Testis (tissue), 3 donors: ENCODE data around the gene ARL15. TPM values are rescaled to one million over a fixed set of nuclear protein-coding genes. Genes with fewer than 3 reads are reported as not detected.

ENCODE experiments used
- DNase-seq: peaks from one replicate; pipeline ENCODE4 v3.0.0-alpha.2; 2019
- H3K27ac ChIP-seq, 2 donors: fragments of 200-600 bp; sonication (generic); one replicate each; pipeline ENCODE4 v1.5.1; 2019
- H3K27me3 ChIP-seq: fragments of 200-600 bp; sonication (generic); one replicate; pipeline ENCODE4 v1.5.1; 2019
- H3K36me3 ChIP-seq: fragments of 200-600 bp; sonication (generic); one replicate; pipeline ENCODE4 v1.5.1; 2017; ENCODE audit warnings: low read depth; ENCODE audit errors: missing control alignments
- H3K4me1 ChIP-seq: fragments of 200-600 bp; sonication (generic); one replicate; pipeline ENCODE4 v1.5.1; 2019
- H3K4me3 ChIP-seq, 2 donors: fragments of 200-600 bp; sonication (generic); one replicate each; pipeline ENCODE4 v1.5.1; 2017 to 2019
- H3K9me3 ChIP-seq: fragments of 200-600 bp; sonication (generic); one replicate; pipeline ENCODE4 v1.5.1; 2017
- POLR2A ChIP-seq: fragments of 450-650 bp; IDR thresholded peaks from one replicate; pipeline ENCODE4 v1.6.1; 2017; ENCODE audit warnings: antibody characterized with exemption, mild to moderate bottlenecking, moderate library complexity
- WGBS, 2 donors: methylation state at CpG; one replicate each; pipeline ENCODE4 v1.1.5; 2018; 5-methylcytosine and 5-hydroxymethylcytosine counted together
- intact Hi-C: fragments of 100-400 bp; cut with DNase I; formaldehyde crosslinking; loops from one replicate; pipeline ENCODE4 v1.15.1; 2023; ENCODE audit warnings: low total_unique reads
- polyA plus RNA-seq: library from polyadenylated mRNA; stranded (reverse); fragments of 350-450 nt; fragmentation: Illumina TruSeq; extraction: RNeasy Lipid Tissue Mini Kit (QIAGEN cat#74804); gene quantifications from one replicate; pipeline ENCODE4 v1.2.3, GENCODE V29; 2014; ENCODE audit warnings: low read depth, low replicate concordance; ENCODE audit not compliant: insufficient read depth
- total RNA-seq, 2 donors: library from RNA; depleted of rRNA; stranded (reverse); fragments of >200 nt; gene quantifications; one replicate each; pipeline ENCODE4 v1.2.3, GENCODE V29; 2016
- TF ChIP-seq, protein P1 (sequence below), 3 experiments: fragments of 450-650 bp in 2 of 3; fragments of 200-600 bp in 1 of 3; sonication (generic) in 1 of 3; IDR thresholded peaks; one replicate each; pipeline ENCODE4 v1.5.1; 2016 to 2019; ENCODE audit warnings: antibody characterized with exemption in 3 of 3, mild to moderate bottlenecking in 2 of 3, moderate library complexity in 1 of 3

ARL15 gene
- total and polyA plus RNA-seq, 3 donors from 2014 or later = 36.6 to 88.6 (median 75.2) TPM

- Histone ChIP-seq H3K4me1 (no peaks in the 10 kb centered on the region), H3K9me3 (no peaks in the 10 kb centered on the region), H3K27ac (peak overlapping the region in 1 of 2 donors; percentile 42), H3K27me3 (no peaks in the 10 kb centered on the region), H3K4me3 (no peak overlapping the region), H3K36me3 (no peaks in the 10 kb centered on the region)
- TF ChIP-seq POLR2A = no peak
- TF ChIP-seq, protein P1, sequence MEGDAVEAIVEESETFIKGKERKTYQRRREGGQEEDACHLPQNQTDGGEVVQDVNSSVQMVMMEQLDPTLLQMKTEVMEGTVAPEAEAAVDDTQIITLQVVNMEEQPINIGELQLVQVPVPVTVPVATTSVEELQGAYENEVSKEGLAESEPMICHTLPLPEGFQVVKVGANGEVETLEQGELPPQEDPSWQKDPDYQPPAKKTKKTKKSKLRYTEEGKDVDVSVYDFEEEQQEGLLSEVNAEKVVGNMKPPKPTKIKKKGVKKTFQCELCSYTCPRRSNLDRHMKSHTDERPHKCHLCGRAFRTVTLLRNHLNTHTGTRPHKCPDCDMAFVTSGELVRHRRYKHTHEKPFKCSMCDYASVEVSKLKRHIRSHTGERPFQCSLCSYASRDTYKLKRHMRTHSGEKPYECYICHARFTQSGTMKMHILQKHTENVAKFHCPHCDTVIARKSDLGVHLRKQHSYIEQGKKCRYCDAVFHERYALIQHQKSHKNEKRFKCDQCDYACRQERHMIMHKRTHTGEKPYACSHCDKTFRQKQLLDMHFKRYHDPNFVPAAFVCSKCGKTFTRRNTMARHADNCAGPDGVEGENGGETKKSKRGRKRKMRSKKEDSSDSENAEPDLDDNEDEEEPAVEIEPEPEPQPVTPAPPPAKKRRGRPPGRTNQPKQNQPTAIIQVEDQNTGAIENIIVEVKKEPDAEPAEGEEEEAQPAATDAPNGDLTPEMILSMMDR (IDR thresholded peaks at IDR 0.05) = no peak
- intact Hi-C loops = no loop called here
- 55 to 65% methylated on average over 4 of the region's 4 CpGs for WGBS, 2 donors
- DNase-seq = no peak
Measured at GRCh38 chr5:53891159-53891558, 419.2 kb downstream of the ARL15 start.

DNA sequence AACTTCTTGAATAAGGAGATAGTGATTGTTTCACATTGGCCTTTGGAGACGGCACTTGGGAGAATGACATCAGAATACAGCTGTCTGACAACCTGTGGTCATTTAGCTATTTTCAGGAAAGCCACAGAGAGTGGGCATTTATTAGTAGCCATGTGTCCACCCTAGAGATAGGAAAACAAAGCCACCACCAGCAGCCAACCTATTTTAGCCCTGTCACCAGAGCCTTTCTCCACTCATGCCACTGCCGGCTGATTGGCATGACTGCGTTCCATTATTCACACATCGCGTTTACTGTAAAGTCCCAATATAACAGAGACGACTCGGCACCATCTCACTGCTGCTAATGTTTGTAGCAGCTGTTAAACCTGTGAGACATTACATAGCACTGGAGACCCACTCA is 419.9 kb downstream of the ARL15 start:
- WGBS, 2 donors = 91 to 92% methylated on average over 7 of the region's 7 CpGs
- Histone ChIP-seq H3K36me3 (no peaks in the 10 kb centered on the region), H3K27me3 (no peaks in the 10 kb centered on the region), H3K4me1 (no peaks in the 10 kb centered on the region), H3K9me3 (no peaks in the 10 kb centered on the region), H3K27ac (no peak overlapping the region), H3K4me3 (no peak overlapping the region)
- no peak for DNase-seq
- intact Hi-C loops = no loop called here
- TF ChIP-seq, protein P1 (IDR thresholded peaks at IDR 0.05) = no peak
- no peak for TF ChIP-seq POLR2A

DNA sequence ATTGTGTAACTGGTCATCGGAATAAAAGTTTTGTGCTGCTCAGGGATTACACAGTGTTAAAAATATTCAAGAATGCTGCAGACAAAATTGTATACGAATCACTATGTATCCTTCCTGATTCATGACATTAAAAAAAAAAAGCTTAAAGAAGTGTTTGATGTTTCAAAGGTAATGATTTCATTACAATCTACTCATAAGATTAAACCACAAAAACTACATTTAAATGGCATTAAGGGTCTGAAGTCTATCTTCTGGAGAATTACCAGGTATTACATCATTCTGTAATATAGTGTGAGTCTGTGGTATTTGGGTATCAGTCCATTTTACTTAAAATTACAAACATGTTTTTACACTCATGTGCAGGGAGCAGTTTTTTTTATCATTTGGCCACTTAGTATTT is 425.5 kb downstream of the ARL15 start:
- Histone ChIP-seq H3K4me1 (no peaks in the 10 kb centered on the region), H3K36me3 (no peaks in the 10 kb centered on the region), H3K4me3 (no peak overlapping the region), H3K27me3 (no peaks in the 10 kb centered on the region), H3K27ac (no peak overlapping the region), H3K9me3 (no peaks in the 10 kb centered on the region)
- TF ChIP-seq, protein P1 (IDR thresholded peaks at IDR 0.05) = no peak
- TF ChIP-seq POLR2A = no peak
- DNase-seq = no peak
- WGBS, 2 donors = 76 to 80% methylated on average over 2 of the region's 2 CpGs
- intact Hi-C loops = no loop called here

- no peaks in the 10 kb centered on the region for H3K27me3 ChIP-seq
- no peak overlapping the region for H3K27ac ChIP-seq
- H3K4me1 ChIP-seq = no peaks in the 10 kb centered on the region
- H3K9me3 ChIP-seq = no peaks in the 10 kb centered on the region
- WGBS, 2 donors = 64 to 66% methylated on average over 14 of the region's 14 CpGs
- no peak overlapping the region for H3K4me3 ChIP-seq
- intact Hi-C loops = no loop called here
- TF ChIP-seq POLR2A = no peak
- TF ChIP-seq, protein P1 (IDR thresholded peaks at IDR 0.05) = no peak
- H3K36me3 ChIP-seq = no peaks in the 10 kb centered on the region
- no peak for DNase-seq
Measured at GRCh38 chr5:53884417-53884816, 426.0 kb downstream of the ARL15 start.

- DNase-seq = no peak
Measured at GRCh38 chr5:53882676-53883031, 427.7 kb downstream of the ARL15 start.

More at GRCh38 chr5:53882676-53883031, 427.7 kb downstream of the ARL15 start:
- Histone ChIP-seq H3K4me1 (no peaks in the 10 kb centered on the region), H3K4me3 (no peak overlapping the region), H3K27me3 (no peaks in the 10 kb centered on the region), H3K27ac (no peak overlapping the region), H3K9me3 (no peaks in the 10 kb centered on the region), H3K36me3 (no peaks in the 10 kb centered on the region)
- TF ChIP-seq, protein P1 (IDR thresholded peaks at IDR 0.05) = no peak
- TF ChIP-seq POLR2A = no peak
- intact Hi-C loops = no loop called here
